GM21737 (cell line): Measurements from ENCODE around the gene COL4A1.

Source experiments
- ATAC-seq: cut with Tn5 transposase; IDR thresholded peaks from one replicate; pipeline ENCODE4 v1.9.1; 2021; ENCODE audit warnings: mild to moderate bottlenecking, moderate library complexity; ENCODE audit not compliant: unreplicated experiment

The COL4A1 gene

DNA sequence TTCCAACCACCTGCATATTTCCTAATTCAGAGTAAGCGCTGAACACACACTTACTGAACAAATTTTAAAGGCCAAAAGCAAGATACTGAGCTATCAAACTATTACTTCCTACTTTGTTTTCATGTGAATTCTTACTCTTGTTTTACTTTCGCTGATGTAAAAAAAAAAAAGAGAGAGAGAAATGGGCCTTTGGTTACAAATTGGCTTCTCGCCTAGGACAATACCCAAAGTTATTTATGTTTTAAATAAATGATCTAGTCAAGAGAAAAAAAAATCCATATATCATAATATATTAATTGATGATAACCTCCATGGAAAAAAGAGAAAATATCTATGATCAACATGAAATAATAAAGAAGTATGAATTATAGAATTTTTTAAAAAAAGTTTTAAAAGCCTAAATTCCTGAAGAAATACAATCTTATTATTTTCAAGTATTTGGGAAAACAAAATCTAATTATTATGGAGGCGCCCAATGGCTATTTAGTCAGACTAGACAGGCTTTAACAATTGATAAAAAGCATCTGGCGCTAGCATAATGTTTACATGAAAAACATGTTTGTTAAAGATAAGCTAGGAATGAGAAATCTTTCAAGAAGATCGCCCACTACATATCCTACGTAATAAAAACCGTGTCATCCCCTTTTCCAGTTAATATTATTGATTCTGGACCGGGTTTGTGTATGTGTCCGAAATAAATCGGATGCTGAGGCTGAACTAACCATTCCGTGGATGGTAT, 9.0 kb downstream of the COL4A1 start:
- ATAC-seq: no peak

DNA sequence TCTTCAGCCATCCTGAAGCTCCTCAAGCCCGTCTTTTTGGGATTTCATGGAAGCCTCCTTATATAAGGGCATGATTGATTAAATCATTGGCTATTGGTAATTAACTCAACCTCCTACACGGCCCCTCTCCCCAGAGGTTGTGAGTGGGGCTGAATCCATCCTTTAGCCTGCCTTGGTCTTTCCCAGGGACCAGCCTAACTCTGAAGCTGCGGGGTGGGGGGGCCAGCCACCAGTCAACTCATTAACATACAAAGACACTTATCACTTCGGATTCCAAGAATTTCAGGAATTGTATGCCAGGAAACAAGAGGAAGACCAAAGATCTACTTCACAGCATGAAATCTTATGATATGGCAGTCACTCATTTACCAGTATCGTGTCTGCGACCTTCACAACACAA, 9.9 kb downstream of the COL4A1 start:
- ATAC-seq: no peak

DNA sequence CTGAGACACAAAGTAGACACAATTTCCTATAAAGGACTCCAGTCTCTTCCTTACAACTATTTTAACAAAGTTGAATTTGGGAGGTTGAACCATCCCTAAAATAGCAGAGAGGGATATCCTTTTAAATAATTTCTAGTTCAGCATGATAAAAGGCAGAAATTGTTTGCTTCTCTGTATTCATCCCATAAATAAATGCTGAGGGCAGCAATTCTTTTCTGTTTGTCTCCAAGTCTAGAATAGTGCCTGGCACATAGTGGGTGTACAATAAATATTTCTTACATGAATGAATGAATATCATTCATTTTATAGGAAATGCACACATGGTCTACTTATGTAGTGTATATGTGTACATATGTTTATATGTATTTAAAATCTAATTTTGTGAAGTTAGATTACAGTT, 12.3 kb downstream of the COL4A1 start:
- no peak for ATAC-seq

DNA sequence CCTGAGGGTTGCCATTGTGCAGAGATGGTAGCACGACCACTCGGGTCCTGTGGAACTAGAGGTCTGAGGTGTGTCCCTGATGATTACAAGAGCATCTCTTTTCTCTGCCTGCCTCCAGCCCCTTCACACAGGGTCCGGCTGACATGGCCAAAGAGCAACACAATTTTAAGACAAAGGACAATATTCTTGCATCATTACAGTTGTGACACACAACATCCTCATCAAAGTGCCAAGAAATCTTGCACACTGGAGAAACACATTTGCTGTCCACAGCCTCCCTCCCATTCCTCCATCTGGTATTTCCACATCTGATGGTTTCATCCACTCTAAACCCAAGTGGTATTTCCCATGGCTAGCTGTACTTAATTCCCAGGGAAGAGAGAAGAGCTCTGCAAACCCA, 12.8 kb downstream of the COL4A1 start:
- no peak for ATAC-seq

DNA sequence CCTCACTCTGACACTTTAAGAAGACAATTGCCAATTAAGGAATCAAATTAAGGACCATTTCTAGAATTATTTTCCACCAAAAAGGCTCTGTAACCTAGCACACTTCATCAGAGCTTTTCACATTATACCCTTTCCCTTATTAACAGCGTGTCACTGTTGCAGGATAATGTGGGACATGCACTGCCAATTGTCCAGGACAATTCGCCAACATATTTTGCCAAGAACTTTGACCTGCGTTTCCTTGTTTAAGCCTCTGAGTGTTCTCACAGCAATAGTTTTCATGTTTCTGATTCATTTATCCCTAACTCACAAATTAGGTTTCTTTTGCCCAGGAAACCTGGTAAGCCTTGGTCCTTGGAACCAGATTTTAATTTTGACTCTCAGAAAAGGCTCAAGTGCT, 13.3 kb downstream of the COL4A1 start:
- ATAC-seq: no peak

DNA sequence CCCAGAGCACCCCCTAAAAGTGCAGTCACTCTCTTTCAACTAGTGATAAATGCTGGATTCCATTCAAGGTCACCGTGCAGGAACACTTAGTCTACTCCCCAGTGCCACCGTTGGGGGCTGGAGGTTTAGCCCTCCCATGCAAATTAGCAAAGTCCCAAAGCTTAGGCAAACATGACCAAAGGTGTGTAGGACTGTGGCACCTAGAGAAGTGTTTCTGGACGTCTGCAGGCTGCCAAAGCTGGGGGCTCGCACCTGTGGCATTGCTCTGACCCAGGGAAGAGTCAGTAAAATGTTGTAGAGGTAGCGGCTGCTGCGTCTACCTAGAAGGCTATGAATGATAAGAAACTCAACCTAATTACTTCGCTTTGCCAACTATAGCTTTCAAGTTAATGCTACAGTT, 13.9 kb downstream of the COL4A1 start:
- no peak for ATAC-seq

DNA sequence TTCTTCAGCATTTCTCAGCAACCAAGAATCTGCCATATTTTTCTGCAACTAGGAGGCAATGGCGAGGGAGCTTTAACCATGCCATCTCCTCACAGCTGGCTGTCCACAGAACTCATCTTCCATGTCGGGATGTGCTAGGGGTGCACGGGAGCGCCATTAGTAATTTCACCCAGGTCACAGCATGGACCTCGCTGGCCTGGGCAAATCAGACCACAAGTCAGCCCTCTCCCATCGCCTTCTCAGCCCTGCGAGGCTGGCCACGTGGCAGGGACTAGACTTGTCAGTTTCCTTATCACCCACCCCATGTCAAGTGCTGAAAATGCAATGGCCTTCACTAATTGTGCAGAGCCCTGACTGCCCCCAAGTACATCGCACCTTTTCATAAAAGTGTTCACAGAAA, 15.7 kb downstream of the COL4A1 start:
- ATAC-seq: no peak

DNA sequence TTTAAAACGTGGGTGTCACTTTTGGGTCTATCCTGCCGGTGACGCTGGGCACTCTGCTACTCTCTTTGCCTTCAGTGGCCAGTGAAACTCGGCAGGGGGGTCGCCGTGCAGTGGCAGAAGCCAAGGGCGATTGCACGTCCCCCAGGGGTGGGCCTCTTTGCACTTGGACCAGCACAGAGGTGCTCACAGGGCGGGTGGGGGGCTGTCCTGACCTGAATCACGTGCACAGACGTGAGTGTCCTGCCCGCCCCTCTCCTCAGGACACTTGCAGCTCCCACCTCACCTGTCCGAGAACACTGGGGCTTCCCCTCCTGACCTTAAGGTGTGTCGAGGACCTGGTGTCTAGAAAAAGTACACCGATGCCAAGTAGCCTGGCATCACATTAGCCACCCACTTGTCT, 16.1 kb downstream of the COL4A1 start:
- ATAC-seq: no peak

DNA sequence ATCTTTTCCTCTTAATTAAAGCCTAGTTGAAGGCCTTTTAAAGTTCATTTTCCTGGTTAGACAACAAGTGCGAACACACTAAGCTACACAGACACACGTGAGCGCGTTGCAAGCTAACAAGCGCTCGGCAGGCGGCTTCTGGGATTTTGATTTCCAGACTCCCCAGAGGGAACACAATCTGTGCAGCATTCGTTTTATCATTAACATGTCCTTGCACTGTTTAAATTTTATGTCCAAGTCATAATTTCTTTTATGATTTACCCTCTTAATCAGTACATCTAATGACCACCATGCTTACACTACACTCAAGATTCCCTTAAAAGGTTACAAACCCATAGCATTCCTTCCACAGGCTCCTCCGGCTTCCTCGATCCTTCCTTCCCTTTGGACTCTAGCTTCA, 16.8 kb downstream of the COL4A1 start:
- ATAC-seq: no peak

DNA sequence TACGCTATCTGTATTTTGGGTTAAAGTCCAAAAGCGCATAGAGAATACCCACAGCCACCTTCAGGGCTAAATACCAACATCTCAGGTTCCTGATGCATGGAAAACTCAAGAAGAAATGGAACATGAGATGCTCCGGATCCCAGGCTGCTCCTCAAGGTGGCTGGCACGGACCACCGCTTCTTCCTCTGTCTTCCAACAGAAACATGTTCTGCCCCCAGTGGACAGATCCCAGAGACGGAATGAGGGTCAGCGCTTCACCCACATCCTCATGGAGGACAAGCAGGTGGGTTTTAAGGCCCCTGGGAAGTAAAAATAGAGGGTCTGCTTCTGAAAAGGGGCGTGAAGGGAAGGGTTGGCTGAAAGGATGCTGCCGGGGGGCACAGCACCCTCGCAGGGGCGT, 17.3 kb downstream of the COL4A1 start:
- ATAC-seq: no peak

DNA sequence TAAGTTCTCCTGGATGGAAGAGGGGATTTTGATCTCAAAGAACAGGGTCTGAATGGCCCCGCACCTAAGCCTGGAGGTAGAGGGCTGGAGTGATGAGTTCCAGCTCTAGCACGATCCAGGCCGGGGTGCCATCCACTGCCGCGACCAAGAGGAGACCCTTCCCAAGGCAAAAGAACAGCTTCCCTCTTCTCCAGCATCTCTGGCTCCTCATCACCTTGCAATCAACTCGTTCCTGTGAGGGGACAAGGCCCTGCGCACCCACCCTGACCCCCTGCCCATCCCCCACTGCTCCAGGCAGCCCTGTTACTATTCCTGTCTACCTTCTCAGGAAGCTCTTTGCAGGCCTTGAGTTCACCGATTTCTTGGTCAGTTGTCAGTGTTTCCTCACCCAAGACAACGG, 17.8 kb downstream of the COL4A1 start:
- ATAC-seq: no peak

DNA sequence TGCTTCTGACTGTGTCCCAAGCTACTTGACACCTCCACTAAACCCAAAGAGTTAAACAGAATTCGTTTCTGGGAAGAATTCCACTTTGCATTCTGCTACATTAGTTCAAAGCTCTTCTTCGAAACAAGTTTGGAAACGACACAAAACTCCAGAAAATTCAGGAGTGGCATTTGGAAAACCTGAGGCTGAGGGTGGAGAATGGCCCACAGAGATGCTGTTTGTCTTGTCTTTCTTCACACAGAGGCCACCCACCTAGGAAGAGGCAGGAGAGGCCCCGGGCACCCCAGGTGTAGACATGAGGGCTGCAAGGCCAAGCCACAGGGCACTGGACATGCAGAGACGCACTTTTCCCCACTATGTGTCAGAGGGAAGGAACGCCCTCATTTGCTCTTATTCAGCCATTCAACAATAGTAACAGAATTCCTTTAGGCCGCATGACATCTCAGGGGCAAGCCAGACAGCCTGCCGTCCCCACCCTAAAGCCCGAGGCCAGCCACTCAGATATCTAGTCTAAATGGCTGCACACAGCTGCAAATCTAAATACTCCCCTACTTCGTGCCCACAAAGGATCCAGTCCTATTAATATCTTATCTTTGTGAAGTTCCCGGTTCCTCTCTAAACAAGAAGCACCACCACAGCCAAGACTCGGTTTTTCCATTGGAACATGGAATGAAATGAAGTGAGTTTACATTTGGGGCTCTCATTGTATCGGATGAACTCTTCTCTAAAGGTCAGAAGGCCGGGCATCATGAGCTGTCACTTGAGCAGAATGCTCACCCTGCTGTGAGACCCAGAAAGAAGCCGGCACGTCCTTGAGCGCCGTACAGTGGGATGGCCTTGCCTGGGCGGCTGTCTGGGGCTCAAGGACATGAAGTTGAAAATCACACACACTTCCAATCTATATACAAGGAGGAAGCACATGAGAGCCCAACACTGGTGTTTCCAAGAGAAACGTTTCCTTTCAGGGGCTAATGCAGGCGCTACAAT, 19.8 kb downstream of the COL4A1 start:
- ATAC-seq: no peak

DNA sequence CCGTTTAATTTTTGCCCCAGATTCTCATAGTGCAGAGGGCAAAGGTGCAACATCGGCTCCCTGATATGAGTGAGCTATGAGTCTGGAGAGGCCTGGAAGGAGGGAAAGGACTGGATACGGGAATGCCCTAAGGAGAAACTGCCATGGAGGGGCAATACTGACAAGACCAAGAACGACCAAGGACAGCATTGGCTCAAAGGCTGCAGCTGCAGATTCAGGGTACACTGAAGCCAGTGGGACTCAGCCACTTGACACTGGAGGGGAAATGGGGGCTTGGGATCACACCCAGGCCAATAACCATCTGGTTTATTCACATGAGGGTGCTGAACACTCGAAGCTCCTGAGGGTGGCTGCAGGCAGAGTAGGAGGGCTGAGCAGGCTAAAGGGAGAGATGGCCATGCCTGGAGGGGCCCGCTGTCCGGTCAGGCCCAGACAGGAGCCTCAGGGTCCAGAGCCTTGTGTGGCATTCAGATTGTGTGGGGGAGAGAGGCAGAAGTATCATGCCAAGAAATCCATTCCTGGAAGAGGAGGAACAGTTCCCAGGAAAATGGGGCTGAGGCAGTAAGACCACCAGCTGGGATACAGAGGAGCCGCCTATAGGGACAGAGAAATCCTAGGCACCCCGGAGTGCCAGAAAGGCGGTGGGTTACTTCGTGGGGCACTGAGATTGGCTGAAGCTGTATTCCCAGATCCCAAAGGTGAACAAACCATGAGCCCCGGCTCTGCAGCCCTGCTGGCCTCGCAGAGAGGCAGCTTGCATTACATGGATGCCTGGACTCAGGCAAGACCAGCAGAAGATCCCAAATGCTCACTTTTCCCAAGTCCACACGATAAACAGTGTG, 20.7 kb downstream of the COL4A1 start:
- no peak for ATAC-seq

DNA sequence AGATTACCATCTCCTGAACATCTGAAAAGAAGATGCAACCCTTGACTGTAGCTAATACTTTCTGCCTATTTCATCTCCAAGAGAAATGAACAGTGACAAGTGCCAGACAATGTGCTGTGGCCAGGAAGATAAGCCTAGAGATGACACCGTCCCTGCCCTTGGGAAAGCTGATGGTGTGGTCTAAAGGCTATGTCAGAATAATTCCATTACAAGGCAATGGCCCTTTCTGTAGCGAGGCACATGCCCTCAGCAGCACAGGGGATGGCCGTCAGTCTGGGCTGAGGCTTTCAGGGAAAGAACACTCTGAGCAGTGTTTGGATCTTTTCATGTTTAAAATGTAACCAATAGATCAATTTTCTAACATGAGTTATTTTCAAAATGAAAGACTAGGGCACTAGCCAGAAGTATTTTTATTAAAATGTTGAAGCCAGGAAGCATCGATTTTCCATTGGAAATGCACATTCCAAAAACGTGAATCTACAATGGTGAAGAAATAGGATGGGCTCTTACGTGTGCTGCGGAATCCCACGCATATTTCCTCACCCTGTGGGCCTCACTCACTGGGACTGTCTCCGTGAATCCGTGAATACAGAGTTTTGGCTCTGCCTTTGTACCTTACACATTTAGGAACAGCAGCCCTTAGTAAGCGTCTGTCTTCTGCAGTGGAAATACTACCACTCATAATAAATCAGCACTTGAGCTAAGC, 22.0 kb downstream of the COL4A1 start:
- ATAC-seq: no peak

DNA sequence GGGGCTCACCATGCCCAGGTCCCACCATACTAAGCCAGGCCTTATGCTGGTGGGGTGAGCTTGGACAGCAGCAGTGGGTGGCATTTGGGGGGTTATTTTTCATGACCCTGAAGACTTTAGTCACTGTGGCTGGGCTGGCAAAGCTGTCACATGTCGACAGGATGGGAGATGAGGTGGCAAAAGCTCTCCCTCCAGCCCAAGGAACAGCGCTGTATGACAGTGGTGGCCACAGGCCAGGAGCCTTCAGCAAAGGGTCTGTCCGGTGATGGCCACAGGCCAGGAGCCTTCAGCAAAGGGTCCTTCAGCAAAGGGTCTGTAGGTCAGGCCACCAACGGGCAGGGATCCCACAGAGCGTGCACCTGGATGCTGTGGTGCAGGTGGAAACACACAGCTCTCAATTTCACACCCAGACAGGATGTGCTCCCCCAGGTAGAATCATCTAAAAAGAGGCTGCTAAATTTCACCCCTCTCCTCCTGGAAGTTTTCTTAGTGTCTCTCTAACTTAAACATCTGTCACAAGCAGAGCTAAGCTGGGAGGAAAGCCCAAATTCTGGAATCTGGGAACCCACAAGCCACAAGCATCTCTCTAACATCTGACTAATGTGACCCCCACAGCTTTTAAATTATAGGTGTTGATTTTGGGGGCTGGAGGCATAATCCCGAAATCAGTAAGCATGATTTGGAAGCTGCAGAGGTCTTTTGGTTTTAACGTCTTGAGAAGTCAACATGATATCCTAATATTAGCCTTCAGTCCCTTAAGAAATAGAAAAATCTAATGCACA, 23.0 kb downstream of the COL4A1 start:
- no peak for ATAC-seq

DNA sequence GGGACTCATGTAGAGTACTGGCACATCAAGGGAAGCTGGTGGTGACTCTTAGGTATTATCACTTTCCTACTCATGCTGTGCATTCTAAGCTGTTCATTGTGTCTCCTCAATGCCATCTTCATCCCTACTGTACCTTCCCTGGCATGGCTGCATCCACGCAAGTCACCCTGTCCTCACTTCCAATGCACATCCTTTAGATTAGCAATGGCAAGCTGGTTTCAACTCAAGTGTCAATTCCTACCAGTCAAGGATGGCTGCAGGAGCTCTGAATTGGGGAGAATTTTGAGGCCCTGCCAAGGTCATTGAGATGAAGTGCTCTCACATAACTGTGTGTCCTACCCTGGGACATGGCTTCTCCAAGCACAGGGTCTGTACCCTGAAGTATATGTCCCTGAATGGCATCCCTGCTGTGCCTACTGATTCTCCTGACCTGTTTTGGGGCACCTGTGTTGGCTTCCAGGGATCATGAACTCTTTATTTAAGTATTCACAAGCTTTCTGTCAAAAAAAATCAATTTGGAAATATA, 24.6 kb downstream of the COL4A1 start:
- no peak for ATAC-seq

DNA sequence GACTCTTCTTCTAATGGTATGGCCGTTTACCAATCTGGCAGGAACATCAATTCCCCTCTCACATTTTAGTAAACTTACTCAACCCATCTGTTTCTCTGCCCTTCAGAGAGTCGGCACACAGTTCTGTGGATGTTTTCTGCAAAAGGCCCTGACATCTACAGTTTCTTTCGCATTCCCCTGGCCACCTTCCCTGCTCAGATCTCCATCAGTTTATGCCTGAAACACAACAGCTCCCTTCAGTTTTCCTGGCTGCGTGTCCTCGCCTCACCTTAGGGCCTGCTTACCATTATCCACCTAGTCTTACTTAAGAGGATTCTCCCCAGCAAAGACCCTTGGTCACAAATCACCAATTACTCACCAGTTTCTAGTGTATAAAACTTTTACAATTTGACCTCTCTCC, 25.2 kb downstream of the COL4A1 start:
- no peak for ATAC-seq

DNA sequence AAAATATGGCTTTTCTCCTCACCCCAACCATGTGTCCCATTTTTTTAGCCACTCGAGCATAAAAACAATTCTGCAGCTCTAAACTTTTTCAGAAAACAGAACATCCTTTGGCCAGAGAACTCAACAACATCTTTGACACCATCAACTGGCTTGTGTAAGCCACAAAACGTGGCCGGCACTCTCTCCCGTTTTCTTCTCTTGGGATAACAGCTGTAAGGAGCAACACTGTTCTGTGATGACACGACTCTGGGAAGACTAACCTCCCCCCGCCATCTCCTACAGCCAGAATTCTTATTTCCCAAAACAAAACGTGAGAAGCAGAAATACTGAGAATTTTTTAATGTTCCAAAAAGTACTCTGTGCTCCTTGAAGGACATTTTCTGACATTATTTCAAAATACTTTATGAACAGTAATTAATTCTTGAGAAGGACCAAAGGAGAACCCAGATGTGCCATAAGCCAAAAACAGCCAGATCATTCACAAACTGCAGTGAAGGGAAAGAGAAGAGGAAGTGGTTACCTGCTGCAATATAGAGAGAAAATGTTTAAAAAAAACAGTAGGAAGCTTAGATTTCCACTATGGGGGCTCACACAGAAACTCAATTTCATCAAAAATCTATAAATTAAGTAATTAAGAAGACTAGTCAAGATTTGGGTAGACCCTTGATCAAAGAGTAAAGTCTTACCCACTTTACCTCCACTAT, 25.8 kb downstream of the COL4A1 start:
- ATAC-seq: no peak

DNA sequence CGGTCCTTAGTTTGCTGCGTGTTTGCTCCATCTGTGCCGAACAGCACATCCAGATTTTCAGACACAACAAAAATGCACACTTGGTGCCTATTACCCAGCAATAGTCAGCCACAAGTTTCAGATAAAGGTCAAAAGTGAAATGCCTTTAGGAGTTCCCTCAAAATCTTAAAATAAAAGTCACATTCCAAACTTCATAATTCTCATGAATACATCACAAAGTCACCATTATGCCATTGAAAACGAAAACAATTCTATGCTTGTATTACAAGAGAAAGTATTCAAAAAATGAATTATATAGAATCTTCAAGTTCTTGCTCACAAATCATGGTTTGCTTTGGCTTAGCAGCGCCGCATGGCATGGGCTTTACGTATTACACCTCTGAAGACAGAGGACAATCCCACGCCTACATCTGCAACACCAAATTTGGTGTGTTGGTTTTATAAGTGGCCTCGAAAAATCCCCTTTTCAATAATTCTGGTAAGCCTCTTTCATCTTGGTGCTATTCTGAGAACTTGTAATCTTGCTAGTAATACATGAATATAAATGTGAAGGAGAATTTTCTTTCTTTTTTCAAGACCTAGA, 26.6 kb downstream of the COL4A1 start:
- no peak for ATAC-seq
